Esophagus squamous epithelium (tissue), 4 donors: ENCODE results near the gene FAM89A.

ENCODE experiments used
- CTCF ChIP-seq, 6 experiments: fragments of 450-650 bp in 4 of 6; fragments of 200-600 bp in 2 of 6; sonication (generic) in 2 of 6; IDR thresholded peaks; one replicate each; pipeline ENCODE4 v1.5.1; 2016 to 2019; ENCODE audit warnings: antibody characterized with exemption in 6 of 6, mild to moderate bottlenecking in 4 of 6, moderate library complexity in 4 of 6
- POLR2A ChIP-seq, 4 donors: fragments of 450-650 bp; IDR thresholded peaks; one replicate each; pipeline ENCODE4 v1.6.1; 2017; ENCODE audit warnings: antibody characterized with exemption in 4 of 4, mild to moderate bottlenecking in 4 of 4, moderate library complexity in 3 of 4

GRCh38 chr1:231059566-231060193 is 19.6 kb upstream of the FAM89A start:
- TF ChIP-seq CTCF (IDR thresholded peaks at IDR 0.05) (no peak), POLR2A (IDR thresholded peaks at IDR 0.05) (no peak)
